Upper lobe of right lung (tissue), 1 donor: ENCODE data around the gene KCNMA1. TPM values are rescaled to one million over a fixed set of nuclear protein-coding genes. Genes with fewer than 3 reads are reported as not detected.

ENCODE experiments used
- ATAC-seq: fragments of 200-7000 bp; cut with Tn5 transposase; one replicate; pipeline ENCODE4 v1.9.1; 2020; ENCODE audit warnings: mild to moderate bottlenecking, moderate library complexity
- DNase-seq: peaks from one replicate; pipeline ENCODE4 v3.0.0-alpha.2; 2020
- H3K27ac ChIP-seq: fragments of 200-600 bp; one replicate; pipeline ENCODE4 v1.8.0; 2022
- H3K27me3 ChIP-seq: fragments of 200-600 bp; one replicate; pipeline ENCODE4 v1.8.0; 2022; ENCODE audit warnings: mild to moderate bottlenecking
- H3K36me3 ChIP-seq: fragments of 200-600 bp; one replicate; pipeline ENCODE4 v1.8.0; 2022
- H3K4me1 ChIP-seq: fragments of 200-600 bp; one replicate; pipeline ENCODE4 v1.8.0; 2022
- H3K4me3 ChIP-seq: fragments of 200-600 bp; one replicate; pipeline ENCODE4 v1.8.0; 2022; ENCODE audit warnings: mild to moderate bottlenecking
- H3K9me3 ChIP-seq: fragments of 200-600 bp; one replicate; pipeline ENCODE4 v1.8.0; 2022
- intact Hi-C: fragments of 100-400 bp; cut with DNase I; formaldehyde crosslinking; loops from one replicate; pipeline ENCODE4 v1.11.0; 2022
- total RNA-seq: library from RNA; stranded (reverse); fragmentation: NEBNext Ultra II Directional; extraction: Animal tissue kit (Norgen Biotek cat#: 25700); gene quantifications from one replicate; pipeline ENCODE4 v1.2.1, GENCODE V29; 2021
- TF ChIP-seq, protein P1 (sequence below): fragments of 200-600 bp; IDR thresholded peaks from one replicate; pipeline ENCODE4 v1.8.0; 2022; ENCODE audit warnings: antibody characterized with exemption
- donor health status: DM: no; HTN: yes; CAD: no; lungs with severe emphysema.

Gene KCNMA1
- total RNA-seq, 1 donor from 2014 or later = 26.3 TPM

DNA sequence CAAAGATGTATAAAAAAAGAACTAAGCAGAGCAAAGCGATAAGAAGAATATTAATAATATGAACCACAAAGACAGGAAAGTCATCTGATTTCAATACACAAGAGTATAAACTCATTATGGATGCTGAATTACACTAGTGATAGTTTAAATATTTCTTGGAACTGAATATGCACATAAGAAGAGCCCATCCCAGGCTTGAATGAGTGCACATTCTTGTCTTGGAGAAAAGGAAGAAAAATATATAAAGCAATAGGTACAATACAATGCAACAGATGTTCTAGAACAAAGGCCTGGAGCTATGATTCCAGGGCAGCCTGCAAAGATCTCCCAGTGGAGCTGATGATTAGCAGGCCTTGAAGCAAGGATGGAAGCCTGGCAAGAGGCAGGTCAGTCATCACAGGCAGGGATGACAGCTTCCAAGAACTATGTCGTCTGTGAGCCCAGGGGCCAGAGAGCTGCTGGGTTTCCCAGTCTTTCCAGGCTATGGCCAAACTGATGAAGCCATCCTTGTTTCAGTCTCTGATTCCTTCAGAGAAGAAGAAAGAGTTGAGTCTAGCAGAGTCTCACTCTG is 277.6 kb downstream of the KCNMA1 start:
- DNase-seq (no peak), ATAC-seq (no peak)
- Histone ChIP-seq H3K27me3 (no peaks in the 10 kb centered on the region), H3K9me3 (no peaks in the 10 kb centered on the region), H3K4me1 (no peaks in the 10 kb centered on the region), H3K4me3 (no peak overlapping the region), H3K36me3 (no peaks in the 10 kb centered on the region), H3K27ac (no peak overlapping the region)
- intact Hi-C loops = no loop called here
- TF ChIP-seq, protein P1, sequence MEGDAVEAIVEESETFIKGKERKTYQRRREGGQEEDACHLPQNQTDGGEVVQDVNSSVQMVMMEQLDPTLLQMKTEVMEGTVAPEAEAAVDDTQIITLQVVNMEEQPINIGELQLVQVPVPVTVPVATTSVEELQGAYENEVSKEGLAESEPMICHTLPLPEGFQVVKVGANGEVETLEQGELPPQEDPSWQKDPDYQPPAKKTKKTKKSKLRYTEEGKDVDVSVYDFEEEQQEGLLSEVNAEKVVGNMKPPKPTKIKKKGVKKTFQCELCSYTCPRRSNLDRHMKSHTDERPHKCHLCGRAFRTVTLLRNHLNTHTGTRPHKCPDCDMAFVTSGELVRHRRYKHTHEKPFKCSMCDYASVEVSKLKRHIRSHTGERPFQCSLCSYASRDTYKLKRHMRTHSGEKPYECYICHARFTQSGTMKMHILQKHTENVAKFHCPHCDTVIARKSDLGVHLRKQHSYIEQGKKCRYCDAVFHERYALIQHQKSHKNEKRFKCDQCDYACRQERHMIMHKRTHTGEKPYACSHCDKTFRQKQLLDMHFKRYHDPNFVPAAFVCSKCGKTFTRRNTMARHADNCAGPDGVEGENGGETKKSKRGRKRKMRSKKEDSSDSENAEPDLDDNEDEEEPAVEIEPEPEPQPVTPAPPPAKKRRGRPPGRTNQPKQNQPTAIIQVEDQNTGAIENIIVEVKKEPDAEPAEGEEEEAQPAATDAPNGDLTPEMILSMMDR = no peak

DNA sequence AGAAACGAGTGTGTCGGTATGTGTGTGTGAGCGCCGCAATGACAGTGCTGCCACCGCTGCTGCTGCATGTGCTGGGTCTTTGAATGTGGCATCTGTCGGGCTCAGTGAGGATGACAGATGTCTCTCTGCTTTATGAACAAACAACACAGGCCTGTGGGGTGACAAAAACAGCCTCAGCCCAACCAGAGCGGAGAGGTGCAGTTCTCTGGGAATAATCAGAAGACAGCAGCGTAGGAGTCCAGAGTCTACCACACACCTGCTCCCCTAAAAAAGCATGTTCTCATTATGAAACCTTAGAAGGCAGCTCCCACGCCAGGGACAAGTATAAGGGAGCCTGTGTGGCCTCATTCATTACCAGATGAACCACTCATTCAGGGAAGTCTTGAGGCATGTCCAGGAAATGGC is 278.3 kb downstream of the KCNMA1 start:
- Histone ChIP-seq H3K27me3 (no peaks in the 10 kb centered on the region), H3K4me3 (no peak overlapping the region), H3K36me3 (no peaks in the 10 kb centered on the region), H3K27ac (no peak overlapping the region), H3K4me1 (no peaks in the 10 kb centered on the region), H3K9me3 (no peaks in the 10 kb centered on the region)
- intact Hi-C loops = no loop called here
- no peak for DNase-seq
- no peak for ATAC-seq
- TF ChIP-seq, protein P1 = no peak

DNA sequence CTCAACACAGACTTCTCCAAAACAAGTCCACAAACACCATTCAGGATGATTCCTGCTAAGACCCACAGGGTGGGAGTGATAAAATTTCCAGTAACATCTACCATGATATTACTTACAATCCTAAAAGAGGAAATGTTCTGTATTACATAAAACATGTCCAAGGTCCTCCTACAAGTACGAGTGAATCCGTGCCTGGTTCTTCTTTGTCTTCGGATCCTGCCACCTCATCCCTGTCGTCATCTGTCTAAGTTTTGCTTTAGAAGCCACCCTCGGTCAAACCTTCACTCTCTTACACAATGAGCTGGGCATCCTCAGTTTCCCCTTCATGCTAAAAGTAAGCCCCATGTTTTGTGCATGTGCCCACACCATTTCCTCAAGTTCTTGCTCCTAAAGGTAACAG is 279.0 kb downstream of the KCNMA1 start:
- TF ChIP-seq, protein P1 = no peak
- Histone ChIP-seq H3K9me3 (no peaks in the 10 kb centered on the region), H3K27ac (no peak overlapping the region), H3K4me1 (no peaks in the 10 kb centered on the region), H3K4me3 (no peak overlapping the region), H3K27me3 (no peaks in the 10 kb centered on the region), H3K36me3 (no peaks in the 10 kb centered on the region)
- no peak for ATAC-seq
- intact Hi-C loops = no loop called here
- no peak for DNase-seq

DNA sequence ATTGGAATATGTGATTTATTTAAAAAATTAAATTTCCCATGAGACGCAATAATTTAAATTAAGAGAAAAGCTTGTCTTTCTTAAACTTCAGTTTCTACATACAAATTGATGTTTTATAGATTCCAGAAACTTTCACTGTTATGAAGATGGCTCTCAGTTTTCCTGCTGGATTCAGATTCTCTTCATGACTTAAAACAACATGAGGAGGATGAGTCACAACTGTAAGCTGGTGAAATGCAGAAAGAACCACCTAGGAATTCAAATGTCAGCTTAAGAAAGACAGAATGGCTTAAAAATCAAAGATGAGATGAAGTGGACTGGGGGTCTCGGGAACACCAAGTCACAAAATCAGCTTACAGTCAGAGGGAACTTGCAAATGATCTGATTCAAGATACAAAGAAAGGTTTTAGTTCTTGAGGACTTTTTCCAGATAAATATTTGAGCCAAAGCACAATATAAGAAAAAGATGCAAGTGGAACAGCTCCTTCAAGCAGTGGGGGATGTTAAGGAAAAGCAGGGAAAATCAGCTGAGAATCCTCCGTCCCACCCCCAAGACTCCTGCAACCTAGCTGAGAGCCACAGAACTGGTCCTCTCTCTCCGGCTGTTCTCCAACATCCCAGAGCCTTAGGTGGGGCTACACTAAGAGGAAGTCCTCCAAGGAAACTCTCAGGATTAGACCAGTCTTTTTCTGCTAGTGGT is 279.8 kb downstream of the KCNMA1 start:
- no peaks in the 10 kb centered on the region for H3K27me3 ChIP-seq
- no peak overlapping the region for H3K4me3 ChIP-seq
- no peaks in the 10 kb centered on the region for H3K9me3 ChIP-seq
- intact Hi-C loops = no loop called here
- ATAC-seq (no peak), DNase-seq (no peak)
- TF ChIP-seq, protein P1 = no peak
- H3K4me1 ChIP-seq = no peaks in the 10 kb centered on the region
- H3K27ac ChIP-seq = no peak overlapping the region
- no peaks in the 10 kb centered on the region for H3K36me3 ChIP-seq

DNA sequence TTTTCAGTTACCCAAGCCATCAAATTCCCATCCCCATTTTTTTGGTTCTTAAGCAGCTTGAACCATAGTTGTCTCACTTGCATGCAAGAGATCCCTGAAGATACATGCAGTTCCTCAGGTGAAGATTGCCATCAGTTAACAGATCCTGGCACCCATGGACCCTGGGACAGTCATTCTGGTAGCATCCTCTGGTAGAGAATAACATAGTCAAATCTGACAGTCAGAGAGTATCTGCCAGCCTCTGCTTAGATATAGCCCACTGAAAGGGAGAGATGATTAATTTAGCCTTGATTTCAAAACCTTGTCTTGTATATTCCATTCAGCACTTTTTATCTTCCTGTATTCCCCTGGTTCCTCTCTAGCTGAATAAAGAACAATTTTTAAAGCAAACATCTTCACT is 280.4 kb downstream of the KCNMA1 start:
- DNase-seq = no peak
- no peak for ATAC-seq
- Histone ChIP-seq H3K4me3 (no peak overlapping the region), H3K9me3 (no peaks in the 10 kb centered on the region), H3K27me3 (no peaks in the 10 kb centered on the region), H3K4me1 (no peaks in the 10 kb centered on the region), H3K36me3 (no peaks in the 10 kb centered on the region), H3K27ac (no peak overlapping the region)
- TF ChIP-seq, protein P1 = no peak
- intact Hi-C loops = no loop called here
